22Rv1 (cell line): ENCODE measurements around the gene MED27.

Experiments
- ZFX ChIP-seq: fragments of 450-650 bp; IDR thresholded peaks from 2 replicates; pipeline ENCODE4 v1.6.1; 2017; ENCODE audit warnings: antibody characterized with exemption, borderline replicate concordance
- TF ChIP-seq, protein P1 (sequence below): fragments of 450-650 bp; IDR thresholded peaks from 2 replicates; pipeline ENCODE4 v1.5.1; 2017; ENCODE audit warnings: mild to moderate bottlenecking

DNA sequence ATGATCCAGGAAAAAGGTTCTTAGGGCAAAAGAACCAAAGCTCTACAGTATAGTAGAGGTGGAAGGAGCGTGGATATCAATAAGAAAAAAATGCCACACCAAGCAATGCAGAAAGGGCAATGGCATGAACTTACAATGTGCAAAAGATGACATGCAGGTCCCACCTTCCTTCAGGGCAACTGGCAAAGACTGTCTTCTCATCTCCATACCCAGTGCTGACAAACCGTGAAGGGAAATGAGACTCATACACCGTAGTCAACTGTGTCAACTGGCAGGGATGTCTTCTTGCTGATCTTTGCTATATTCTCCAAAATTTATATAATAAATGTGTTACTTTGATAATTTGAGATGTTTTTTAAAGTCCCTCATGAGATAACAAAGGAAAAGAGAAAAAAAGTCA is 36.0 kb downstream of the MED27 start:
- TF ChIP-seq, protein P1, sequence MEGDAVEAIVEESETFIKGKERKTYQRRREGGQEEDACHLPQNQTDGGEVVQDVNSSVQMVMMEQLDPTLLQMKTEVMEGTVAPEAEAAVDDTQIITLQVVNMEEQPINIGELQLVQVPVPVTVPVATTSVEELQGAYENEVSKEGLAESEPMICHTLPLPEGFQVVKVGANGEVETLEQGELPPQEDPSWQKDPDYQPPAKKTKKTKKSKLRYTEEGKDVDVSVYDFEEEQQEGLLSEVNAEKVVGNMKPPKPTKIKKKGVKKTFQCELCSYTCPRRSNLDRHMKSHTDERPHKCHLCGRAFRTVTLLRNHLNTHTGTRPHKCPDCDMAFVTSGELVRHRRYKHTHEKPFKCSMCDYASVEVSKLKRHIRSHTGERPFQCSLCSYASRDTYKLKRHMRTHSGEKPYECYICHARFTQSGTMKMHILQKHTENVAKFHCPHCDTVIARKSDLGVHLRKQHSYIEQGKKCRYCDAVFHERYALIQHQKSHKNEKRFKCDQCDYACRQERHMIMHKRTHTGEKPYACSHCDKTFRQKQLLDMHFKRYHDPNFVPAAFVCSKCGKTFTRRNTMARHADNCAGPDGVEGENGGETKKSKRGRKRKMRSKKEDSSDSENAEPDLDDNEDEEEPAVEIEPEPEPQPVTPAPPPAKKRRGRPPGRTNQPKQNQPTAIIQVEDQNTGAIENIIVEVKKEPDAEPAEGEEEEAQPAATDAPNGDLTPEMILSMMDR, result no peak
- TF ChIP-seq ZFX, result no peak
